Lower leg skin (tissue), 4 donors: ENCODE results near the gene KRT23. TPM values are rescaled to one million over a fixed set of nuclear protein-coding genes. Genes with fewer than 3 reads are reported as not detected.

Source experiments
- DNase-seq, 2 donors: peaks; one replicate each; pipeline ENCODE4 v3.0.0-alpha.2; 2019; ENCODE audit warnings: low spot score in 2 of 2
- H3K4me3 ChIP-seq: fragments of 200-600 bp; sonication (generic); 2 replicates; pipeline ENCODE4 v1.5.1; 2017; ENCODE audit warnings: mild to moderate bottlenecking, low read depth; ENCODE audit not compliant: poor library complexity, severe bottlenecking
- POLR2A ChIP-seq, 2 donors: fragments of 450-650 bp; IDR thresholded peaks; one replicate each; pipeline ENCODE4 v1.6.1; 2016 to 2017; ENCODE audit warnings: antibody characterized with exemption in 2 of 2, mild to moderate bottlenecking in 1 of 2, moderate library complexity in 1 of 2
- WGBS, 2 donors: methylation state at CpG; one replicate each; pipeline ENCODE4 v1.1.5; 2018; 5-methylcytosine and 5-hydroxymethylcytosine counted together
- intact Hi-C: fragments of 100-400 bp; cut with DNase I; formaldehyde crosslinking; loops from one replicate; pipeline ENCODE4 v1.15.0; 2023; ENCODE audit warnings: low total_unique reads
- total RNA-seq, 4 donors: library from RNA; depleted of rRNA; stranded (reverse); fragments of >200 nt; gene quantifications; one replicate each; pipeline ENCODE4 v1.1.0, GENCODE V29; 2016
- TF ChIP-seq, protein P1 (sequence below), 3 donors: fragments of 450-650 bp; IDR thresholded peaks; one replicate each; pipeline ENCODE4 v1.5.1; 2016; ENCODE audit warnings: antibody characterized with exemption in 3 of 3, mild to moderate bottlenecking in 3 of 3, moderate library complexity in 2 of 3

The KRT23 gene
- total RNA-seq, 4 donors from 2014 or later = 302 to 577 (median 454) TPM

DNA sequence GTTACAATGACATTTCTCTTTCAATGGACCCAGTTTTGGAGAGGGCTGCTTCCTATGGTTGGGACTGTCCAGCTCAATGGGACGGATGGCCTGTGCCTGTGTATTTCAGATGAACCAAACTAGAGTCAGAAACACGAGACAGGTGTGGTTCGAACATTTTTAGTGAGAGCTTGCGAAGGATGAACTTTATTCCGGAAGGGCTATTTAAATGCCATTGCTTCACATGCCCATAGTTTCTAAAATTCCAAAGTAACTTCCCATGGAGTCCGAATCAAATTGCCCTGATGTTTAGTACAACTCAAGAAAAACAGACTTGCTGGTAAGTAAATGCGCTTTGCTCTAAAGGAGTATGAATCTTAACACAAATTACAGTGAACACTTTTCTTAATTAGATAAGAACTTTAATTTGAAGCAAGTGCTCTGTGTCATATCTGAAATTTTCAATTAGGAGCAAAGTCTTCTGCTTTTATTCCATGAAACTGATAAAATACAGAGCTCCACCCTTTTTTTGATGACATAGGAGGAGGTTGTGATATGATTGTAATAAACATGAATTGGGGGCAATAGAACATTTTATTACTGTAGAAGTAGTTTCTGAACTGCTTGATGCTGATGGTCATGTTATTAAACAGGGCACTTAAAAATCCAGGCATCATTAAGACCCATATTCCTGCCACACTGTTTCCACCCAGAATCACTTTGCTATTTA is 53.7 kb downstream of the KRT23 start:
- intact Hi-C loops = no loop called here
- DNase-seq = no peak
- TF ChIP-seq POLR2A (IDR thresholded peaks at IDR 0.05) = no peak
- TF ChIP-seq, protein P1, sequence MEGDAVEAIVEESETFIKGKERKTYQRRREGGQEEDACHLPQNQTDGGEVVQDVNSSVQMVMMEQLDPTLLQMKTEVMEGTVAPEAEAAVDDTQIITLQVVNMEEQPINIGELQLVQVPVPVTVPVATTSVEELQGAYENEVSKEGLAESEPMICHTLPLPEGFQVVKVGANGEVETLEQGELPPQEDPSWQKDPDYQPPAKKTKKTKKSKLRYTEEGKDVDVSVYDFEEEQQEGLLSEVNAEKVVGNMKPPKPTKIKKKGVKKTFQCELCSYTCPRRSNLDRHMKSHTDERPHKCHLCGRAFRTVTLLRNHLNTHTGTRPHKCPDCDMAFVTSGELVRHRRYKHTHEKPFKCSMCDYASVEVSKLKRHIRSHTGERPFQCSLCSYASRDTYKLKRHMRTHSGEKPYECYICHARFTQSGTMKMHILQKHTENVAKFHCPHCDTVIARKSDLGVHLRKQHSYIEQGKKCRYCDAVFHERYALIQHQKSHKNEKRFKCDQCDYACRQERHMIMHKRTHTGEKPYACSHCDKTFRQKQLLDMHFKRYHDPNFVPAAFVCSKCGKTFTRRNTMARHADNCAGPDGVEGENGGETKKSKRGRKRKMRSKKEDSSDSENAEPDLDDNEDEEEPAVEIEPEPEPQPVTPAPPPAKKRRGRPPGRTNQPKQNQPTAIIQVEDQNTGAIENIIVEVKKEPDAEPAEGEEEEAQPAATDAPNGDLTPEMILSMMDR (IDR thresholded peaks at IDR 0.05) = no peak
- 92 to 95% methylated on average over 7 of the region's 7 CpGs for WGBS, 2 donors
- H3K4me3 ChIP-seq = no peak overlapping the region

DNA sequence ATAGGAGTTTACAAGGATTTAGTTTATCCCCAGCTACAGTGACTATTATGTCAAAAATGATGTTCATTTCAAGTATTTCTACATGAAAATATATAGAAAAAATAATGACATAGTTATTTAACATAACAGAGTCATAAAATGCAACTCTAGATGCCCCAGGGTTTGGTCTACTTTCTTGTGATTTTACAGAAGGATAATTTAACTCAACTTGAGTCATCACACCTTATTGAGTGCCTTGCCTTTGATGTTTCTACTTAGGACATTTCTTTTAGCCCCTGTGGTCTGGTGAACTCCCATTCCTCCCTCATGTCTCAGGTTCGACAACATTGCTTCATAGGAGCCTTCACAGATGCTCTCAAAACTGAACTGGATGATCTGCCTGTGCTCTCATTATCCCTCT is 54.4 kb downstream of the KRT23 start:
- intact Hi-C loops = no loop called here
- DNase-seq = no peak
- 64 to 65% methylated on average over 1 of the region's 1 CpG for WGBS, 2 donors
- H3K4me3 ChIP-seq = no peak overlapping the region
- TF ChIP-seq, protein P1 (IDR thresholded peaks at IDR 0.05) = no peak
- no peak for TF ChIP-seq POLR2A (IDR thresholded peaks at IDR 0.05)

DNA sequence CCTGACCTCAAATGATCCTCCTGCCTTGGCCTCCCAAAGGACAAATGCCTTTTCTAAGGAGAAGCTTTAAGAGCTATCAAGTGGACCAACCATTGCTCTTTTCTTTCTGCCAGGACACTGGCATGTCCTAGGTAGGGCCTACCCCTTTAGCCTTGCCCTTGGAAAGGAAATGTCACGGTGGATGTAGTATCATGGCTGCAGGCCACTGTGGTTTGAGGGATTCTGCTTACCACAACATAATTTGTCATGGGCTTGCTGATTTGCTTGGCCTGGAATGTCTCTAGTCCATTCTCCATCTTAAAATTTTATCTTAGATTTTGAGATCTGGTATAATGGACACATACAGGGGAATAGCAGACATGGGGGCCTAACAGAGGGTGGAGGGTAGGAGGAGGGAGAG is 58.4 kb downstream of the KRT23 start:
- H3K4me3 ChIP-seq = no peak overlapping the region
- intact Hi-C loops = no loop called here
- no peak for TF ChIP-seq POLR2A (IDR thresholded peaks at IDR 0.05)
- TF ChIP-seq, protein P1 (IDR thresholded peaks at IDR 0.05) = no peak
- no peak for DNase-seq
- WGBS, 2 donors = 64 to 90% methylated on average over 1 of the region's 1 CpG

DNA sequence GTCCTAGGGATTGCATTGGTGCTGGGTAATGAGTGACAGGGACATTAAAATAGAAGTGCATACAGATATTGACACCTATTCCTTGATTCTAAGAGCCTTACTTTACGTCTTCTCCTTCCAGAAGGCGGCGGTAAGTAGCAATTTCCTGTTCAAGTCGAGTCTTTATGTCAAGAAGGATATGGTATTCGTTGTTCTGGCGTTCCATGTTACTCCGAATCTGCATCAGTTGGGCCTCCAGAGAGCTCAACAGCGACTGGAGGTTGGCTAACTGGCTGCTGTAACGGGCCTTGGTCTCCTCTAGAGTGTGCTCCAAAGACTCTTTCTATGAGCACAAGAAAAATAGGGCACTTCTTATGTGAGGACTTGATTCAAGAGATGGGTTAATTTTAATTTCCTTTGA is 59.4 kb downstream of the KRT23 start:
- WGBS, 2 donors = 88 to 96% methylated on average over 9 of the region's 9 CpGs
- TF ChIP-seq, protein P1 (IDR thresholded peaks at IDR 0.05) = no peak
- TF ChIP-seq POLR2A (IDR thresholded peaks at IDR 0.05) = no peak
- no peak overlapping the region for H3K4me3 ChIP-seq
- DNase-seq = no peak
- intact Hi-C loops = no loop called here

DNA sequence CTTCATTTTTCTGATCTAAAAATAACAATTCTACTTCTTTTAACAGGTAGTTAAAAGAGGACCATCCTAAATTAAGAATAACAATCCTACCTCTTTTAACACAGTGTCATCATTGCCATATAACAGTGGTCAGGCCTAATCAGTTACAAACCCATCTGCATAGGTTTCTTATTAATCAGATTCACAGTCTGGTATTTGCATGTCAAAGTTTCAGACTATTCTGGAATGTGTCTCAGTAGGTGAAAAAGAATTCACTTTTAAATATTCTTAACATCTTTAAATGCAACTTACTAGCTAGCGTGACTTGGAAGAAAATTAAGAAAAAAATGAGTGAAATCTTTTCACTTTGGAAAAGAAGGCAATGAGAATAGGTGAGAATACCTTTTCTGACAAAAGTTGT is 63.6 kb downstream of the KRT23 start:
- DNase-seq = no peak
- H3K4me3 ChIP-seq = no peak overlapping the region
- intact Hi-C loops = no loop called here
- 65 to 96% methylated on average over 1 of the region's 1 CpG for WGBS, 2 donors
- TF ChIP-seq POLR2A (IDR thresholded peaks at IDR 0.05) = no peak
- TF ChIP-seq, protein P1 (IDR thresholded peaks at IDR 0.05) = no peak

DNA sequence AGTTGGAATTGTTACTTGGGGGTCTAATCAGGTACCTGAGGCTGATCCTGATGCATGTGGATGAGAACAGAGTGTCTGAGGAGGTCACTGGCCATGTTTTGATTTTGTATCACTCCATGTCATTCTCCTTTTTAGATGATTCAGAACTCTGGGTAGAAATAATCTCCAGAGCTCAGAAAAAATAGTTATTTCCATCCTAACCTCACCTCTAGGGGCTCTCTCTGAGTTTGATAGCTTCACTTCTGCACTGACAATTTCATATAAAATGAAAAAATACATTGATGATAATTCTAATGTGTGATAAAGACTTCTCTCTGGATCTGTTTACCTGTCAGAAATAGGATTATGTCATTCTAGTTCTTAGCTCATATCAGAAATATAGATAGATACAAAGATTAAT is 64.2 kb downstream of the KRT23 start:
- H3K4me3 ChIP-seq = no peak overlapping the region
- intact Hi-C loops = no loop called here
- TF ChIP-seq, protein P1 (IDR thresholded peaks at IDR 0.05) = no peak
- TF ChIP-seq POLR2A (IDR thresholded peaks at IDR 0.05) = no peak
- DNase-seq = no peak
